GM21529 (cell line): ENCODE results near the gene SLC12A8.

ENCODE experiments used
- ATAC-seq: cut with Tn5 transposase; IDR thresholded peaks from one replicate; pipeline ENCODE4 v1.9.1; 2021; ENCODE audit not compliant: unreplicated experiment

Gene SLC12A8

DNA sequence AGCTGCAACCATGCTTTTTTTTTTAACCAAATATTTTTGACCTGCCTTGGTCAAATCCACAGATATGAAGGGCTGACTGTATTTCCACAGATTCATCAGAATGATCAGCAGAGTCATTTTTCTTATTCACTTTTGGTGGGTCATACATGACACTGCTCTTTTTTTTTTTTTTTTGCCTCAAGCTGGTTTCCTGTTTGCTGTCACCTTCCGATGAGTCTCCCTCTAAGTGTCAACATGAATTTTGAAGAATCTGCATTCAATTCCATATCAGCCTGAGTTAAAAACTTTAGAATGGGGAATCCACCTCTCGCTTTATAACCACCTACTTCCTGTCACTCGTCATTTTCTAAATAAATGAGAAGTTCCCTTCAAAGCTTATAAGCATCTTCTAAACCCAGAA, 2.2 kb upstream of the SLC12A8 start:
- no peak for ATAC-seq

DNA sequence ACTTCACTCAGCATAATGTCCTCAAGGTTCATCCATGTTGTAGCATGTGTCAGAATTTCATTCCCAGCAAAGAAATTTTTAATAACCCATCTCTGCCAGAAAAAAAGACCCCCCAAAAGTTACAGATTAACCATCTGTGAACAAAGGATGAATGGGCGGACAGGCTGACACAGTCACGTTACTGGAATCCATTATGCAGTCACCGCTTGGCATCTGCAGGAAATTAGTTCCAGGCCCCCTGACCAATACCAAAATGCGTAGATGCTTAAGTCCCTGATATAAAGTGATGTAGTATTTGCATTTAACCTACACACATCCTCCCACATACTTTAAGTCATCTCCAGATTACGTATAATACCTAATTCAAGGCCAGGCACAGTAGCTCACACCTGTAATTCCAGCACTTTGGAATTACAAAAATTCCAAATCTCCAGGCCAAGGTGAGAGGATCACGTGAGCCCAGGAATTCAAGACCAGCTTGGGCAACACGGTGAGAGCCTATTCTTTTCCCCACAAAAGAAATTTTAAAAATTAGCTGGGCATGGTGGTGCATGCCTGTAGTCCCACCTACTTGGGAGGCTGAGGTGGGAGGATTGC, 1.5 kb upstream of the SLC12A8 start:
- ATAC-seq, result no peak

DNA sequence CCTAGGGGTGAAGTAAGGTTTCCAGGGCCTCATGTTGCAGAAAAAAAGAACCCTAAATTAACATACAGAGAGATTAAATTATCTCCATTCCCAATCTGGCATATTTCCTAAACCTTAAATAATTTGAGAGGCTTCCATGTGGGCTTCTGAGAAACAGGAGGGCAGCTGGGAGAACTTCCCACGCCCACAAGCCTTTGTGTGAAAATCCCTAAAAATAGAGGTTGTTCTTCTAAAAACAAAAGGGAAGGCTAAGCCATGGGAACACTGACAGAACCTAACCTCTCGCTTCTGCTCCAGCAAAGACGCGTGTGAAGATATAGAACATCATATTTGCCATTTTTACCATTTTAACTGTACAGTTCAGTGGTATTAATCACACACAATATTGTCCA, 812 bp upstream of the SLC12A8 start:
- ATAC-seq, result no peak

DNA sequence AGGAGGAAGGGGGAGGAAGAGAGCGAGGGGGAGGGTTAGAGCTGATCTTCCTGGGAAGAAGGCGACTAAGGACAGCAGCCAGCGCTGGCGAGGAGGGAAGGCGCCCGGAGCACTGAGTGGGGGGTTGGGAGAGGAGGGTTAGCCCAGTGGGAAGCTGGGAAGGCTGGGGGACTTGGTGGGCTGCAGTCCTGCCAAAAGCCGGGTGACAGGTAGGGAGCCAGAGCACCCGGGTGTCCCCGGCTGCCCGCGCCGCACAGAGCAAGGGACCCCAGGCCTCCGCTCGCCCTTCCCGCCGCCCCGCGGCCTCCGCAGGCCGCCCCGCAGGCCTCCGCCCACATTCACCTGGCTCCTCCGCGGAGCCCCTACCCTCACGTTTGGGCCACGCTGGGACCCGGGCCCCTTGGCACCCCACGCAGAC, 448 bp downstream of the SLC12A8 start:
- ATAC-seq, result no peak

DNA sequence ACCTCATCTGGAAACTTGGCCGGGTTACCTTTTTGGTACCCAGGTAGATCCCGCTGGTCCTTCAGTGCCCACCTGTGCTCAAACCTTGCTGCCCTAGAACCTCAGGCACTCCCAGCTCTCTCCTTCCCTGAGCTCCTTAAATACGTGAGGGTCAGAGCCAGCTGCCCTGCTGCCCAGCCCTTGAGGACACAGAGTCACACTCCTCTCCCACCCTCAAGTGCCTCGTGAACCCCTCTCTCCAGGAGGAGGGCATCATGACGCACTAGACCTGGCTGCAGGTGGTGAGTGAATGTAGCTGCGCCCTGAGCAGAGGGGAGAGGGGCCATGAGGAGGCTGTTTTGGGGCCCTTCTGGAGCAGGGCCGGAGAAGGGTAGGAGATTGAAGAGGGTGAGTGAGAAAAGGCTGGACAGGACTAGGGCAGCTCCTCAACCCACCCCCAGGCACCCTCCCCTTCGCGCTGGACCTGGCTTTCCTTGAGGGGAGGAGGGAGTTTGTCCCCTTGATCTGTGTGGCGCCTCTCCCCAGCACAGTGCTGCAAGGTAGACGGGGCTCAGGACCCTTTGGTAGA, 941 bp downstream of the SLC12A8 start:
- ATAC-seq, result no peak

DNA sequence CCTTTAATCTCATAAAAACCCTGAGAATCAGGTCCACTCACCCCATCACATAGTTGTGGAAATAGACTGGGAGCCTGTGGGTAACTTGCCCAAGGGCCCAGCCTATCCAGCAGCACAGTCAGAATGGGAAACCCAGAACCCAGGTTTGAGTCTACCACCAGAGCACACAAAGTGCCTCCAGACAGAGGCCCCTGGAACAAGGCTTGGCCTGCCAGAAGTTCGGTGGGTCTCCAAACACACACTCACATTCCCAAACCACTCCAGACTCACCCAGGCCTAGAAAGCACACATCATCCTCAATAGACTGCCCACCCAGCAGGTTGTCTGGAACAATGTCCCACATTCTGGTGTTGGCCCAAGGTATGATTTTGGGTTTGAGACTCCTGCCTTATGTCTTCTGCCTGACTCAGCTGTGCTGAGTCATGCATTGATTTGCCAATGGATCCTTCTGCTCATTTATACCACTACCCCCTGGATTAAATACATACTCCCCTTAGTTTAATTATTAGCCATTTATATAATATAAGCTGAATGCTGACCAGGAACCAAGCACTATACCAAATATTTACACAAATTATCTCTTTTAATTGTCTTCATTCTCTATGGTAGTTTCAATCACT, 4.5 kb downstream of the SLC12A8 start:
- no peak for ATAC-seq

DNA sequence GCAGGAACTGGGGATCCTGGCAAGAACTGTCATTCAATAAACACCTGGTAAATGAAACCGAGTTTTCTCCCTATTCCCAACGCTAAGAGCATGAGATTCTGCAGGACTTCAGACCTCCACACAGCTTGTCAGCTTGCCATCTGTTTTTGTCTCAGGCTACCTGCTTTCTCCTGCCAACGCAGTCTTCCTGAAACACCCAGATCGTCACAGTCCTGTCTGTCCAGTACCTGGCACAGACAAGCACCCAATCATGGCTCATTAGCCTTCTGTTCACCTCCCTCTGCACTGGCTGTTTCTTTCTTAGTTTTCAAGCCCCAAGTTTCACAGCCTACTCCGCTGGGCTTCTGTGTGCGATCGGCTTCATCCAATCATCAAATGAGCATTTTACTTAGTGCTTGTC, 5.0 kb downstream of the SLC12A8 start:
- no peak for ATAC-seq

DNA sequence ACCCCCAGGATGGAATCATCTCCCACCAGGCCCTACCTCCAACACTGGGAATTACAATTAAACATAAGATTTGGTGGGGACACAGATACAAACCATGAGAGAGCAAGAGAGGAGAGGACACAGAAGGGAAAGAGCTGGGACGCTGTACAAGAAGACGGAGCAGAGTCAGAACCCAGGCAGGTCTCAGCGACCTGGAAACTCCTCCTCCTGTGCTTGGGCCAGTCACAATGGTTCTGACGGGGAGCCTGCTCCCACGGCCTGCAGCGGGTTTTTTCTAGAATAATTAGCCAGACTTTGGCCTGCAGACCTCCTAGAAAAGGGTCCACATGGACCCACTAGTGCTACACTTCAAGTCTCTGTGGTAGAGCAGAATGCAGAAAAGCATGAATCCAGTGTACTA, 5.6 kb downstream of the SLC12A8 start:
- no peak for ATAC-seq

DNA sequence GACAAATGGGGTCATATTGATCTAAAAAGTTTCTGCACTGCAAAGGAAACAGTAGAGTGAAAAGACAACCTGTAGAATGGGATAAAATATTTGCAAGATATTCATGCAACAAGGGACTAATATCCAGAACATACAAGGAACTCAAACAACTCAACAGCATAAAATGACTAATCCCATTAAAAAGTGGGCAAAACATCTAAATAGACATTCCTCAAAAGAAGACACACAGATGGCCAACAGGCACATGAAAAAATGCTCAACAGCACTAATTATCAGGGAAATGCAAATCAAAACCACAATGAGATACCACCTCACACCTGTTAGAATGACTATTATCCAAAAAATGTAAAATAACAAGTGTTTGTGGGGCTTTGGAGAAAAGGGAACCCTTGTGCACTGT, 8.8 kb downstream of the SLC12A8 start:
- ATAC-seq, result no peak

DNA sequence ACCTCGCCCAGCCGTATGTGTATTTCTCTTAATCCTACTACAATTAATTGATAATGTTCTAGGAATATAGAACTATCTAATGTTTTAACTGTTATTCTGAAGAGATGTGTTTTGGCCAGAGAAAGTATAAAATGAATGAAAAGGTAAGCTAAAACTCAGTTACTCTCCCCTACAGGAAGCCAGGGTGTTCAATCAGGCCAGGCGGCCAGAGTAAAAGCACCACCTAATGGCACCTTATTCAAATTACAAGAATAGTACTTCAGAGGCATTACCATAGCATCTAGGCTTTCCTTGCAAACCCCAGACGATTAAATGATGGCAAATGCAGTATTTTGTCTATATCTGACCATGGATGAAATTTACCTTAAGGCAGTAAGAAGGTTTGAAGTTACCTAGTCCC, 10.4 kb downstream of the SLC12A8 start:
- ATAC-seq, result no peak

DNA sequence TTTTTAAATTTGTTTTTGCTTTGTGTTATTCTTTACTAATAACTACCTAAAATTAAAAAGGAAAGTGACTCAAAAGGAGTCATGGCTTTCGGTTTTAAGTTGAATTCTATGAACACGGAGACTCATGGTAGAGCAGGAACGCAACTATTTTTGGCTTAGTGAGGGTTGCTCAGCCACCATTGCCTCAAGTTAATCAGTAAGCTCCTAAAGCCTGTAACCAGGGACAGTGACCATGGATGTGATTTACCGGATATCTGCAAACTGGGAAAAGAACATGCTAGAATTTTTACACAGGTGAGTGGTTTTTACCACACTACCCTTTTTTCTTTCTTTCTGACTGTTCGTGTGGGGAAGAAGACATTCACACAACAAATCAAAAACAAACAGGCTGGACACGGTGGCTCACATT, 11.8 kb downstream of the SLC12A8 start:
- peak; percentile 77 for ATAC-seq

DNA sequence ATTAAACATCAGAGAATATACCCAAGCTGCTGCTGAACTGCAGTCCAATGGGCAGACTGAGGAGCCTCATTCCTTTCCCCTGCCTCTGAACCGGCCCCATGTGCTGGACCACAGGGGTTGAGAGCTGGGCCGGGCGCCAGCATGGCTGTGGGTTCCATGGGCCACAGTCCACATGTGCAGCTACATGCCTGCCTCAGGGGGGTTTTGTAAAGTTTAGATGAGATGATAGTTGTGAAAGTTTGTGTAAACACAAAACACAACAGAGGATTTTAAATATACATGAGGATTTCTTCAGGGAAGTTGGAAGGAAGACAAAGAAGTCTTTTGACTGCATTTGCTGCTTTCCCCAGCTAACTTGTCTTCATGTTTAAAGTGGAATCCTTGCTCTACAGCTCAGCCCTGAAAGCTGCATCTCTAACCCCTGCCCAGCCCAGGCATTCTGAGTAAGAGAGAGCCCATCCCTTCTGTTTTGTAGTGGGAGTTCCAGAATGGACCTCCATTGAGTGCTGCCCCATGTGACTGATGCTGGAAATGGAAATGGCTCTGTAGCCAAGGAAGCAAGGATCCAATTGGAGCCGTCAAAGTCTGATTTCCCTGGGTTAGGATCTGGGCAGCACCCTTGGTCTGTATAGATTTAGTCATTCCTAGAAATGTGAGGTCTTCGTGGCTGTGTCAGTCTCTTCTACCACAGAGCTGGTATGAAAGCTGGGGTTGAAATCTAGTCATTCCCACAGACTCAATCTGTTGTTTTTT, 17.5 kb downstream of the SLC12A8 start:
- no peak for ATAC-seq

DNA sequence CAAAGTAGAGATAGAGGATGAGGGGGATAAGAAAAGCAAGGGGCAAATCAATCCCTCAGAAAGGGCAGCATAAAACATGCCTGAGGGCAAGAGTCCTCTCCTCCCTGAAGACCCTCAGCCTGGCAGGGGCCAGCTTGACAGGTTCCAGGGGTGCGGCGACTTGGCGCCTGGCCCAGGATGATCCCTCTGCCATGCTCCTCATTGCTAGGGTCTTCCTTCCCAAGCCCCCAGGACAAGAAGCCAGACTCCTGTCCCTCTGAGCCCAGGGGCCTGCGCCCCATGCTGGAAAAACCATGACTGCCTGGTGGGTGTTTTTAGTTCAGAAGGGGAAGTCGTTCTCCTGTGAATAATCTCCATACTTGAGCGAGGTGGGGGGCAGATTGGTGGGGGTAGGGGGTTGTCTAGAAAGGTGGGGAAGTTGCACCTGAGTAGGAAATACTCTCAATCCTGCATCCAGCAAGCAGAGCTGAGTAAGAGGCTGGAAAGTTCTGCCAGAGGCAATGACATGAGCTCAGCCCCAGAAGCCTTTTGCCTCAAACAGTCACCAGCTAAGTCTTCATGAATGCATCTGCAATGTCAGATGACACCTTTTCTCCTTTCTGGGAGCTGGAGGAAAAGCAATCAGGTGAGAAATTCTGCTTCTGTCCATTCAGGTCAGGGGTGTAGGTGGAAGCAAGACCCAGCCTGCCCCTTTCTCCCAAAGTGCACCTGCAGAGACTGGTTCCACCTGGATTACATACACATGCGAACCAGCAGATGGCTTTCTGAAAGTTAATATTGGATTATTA, 18.3 kb downstream of the SLC12A8 start:
- no peak for ATAC-seq

DNA sequence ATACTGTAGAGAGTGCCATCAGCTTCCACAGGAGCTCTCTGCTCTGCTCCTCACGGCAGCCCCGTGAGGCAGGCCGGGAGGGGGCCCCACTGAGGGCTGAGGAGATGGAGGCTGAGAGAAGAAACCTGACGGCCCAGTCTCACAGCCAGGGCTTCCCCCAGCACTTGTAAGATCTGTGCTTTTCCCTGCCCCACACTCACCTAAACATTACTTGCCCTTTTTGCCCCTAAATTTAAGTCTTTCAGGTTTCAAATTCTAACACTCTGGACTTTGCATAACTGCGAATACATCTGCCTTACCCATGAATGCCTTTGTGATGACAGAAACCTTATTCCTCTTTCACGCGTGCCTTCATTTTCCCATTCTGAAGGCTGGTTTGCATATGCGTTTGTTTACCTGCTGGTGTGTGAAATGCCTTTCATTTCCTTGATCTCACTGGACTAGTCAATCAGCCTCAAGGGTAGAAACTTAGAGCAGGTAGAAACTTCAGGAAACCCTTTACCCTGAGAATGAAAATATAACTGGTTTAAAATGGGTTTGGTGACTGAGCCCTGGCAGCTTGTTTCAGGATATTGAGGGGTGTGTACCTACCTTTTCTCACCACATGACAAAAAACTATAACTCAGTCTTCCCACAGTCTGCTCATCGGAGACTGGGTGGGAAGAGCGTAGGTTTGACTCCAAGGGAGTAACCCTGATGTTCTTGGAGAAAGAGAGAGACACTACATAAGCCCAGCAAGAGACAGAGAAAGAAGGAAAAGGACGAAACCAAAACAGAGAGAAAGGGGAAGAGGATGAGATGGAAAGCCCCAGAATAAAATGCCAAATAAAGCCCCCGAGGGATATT, 20.1 kb downstream of the SLC12A8 start:
- peak; percentile 69 for ATAC-seq

DNA sequence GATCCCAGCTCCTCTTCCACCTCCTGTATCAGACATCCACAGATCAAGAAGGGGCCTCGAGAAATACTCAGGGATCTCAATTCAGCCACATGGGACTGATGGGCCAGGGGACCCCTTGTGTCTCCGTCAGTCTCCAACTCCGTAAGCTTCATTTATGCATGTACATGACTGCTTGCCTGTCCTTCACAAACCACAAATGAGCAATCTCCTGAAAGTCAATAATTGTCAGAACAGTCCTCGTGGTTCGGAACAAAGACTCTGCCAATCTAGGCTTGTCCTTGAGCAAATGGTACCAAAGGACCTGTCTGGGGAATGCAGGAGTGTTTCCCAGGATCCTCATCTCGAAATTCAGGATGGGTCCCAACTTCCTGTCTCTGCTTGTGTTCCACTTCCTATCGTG, 20.8 kb downstream of the SLC12A8 start:
- ATAC-seq, result peak; percentile 3

DNA sequence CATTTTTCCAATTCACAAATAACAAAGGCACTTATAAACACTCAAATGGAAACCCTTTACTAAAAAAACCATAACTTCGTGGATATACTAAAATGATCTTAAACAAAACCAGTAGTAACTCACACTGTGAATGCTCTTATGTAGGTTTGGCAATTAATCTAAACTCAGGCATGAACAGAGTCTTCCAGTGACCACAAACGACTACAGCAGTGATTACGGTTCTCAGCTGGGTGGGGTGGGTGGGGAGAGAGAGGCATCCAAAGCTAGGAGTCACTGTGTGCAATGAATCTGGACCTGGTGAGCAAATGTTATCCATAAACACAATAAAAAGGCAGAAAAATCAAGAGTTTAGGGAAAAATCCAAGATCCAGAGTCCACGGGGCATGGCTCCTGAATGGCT, 21.3 kb downstream of the SLC12A8 start:
- ATAC-seq, result no peak

DNA sequence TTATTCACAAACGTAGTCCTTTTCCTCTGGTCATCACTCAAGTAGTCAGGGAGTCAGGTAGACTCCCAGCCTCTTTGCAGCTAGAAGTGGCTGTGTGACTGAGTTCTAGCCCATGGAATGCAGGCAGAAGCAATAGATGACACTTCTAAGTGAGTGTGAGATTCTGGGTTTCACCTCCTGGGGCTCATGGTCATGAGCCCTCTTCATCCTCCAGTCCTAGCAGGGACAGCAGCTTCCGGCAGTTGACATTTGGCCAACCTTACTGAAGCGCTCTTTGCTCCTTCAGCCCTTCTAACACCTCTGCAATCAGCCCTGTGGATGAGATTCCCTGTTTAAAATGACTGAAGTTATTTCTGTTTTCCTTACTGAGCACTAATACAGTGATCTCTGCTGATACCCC, 21.8 kb downstream of the SLC12A8 start:
- no peak for ATAC-seq

DNA sequence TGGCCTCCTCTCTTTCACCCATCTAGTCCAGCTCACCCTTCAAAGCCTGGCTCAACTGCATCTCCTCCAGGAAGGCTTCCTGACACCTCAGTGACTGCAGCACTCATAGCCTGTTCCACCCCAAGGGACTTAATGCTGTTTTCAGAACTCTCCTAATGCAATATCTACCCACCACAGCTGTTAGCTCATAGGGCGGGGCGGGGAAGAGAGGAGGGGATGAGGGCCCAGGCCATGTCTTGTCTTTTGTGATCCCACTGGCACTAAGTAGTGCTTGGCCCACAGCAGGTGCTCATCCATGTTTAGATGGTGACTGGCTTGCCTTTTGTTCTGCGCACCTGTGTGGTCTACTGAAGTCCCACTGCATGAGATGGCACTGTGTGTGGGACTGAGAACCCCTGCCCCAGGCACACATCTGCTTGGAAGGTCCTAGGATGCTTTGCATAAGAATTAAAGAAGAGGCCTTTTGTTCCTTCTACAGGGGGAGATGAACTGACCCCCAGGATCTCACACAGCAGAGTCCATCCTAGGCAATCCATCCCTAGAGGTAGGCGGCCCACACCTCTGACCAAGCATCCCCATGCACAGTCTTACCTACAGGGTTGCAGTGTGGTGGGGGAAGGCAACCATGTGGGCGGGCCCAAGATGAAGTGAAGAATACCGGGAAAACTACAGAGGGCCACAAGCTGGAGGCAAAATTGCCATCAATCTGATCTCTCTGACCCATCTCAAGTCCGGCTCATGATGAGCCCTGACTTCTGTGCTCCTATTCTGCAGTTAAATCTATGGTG, 23.0 kb downstream of the SLC12A8 start:
- ATAC-seq, result no peak

DNA sequence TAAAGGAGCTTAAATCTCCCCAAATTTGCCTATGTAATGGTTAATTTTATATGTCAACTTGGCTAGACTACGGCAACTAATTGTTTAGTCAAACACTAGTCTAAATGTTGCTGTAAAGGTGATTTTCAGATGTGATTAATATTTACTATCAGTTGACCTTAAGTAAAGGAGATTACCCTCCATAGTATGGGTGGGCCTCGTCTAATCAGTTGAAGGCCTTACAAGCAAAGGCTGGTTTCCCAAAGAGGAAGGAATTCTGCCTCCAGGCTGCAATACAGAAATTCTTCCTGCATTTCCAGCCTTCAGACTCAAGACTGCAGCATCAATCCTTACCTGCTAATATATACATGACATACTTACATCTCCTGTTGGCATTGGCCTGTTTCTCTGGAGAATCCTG, 23.6 kb downstream of the SLC12A8 start:
- no peak for ATAC-seq

DNA sequence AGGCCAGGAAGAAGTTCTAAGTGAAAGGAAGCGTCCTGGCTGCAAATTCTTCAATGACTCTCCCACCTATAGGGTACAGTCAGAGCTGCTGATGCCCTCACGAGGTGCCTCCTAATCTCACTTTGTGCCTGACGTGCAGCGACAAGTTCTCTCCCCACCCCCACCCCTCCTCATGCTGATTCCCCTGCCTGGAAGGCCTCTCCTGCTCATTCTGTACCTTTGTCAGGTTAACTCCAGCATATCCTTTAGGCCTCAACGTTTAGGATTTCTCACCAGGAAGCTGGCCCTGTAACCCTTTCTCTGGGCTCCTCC, 25.0 kb downstream of the SLC12A8 start:
- no peak for ATAC-seq
